HG03060 (cell line): Measurements from ENCODE around the gene VSIG4.
"Not testable (repeated sequence)": the region's sequence is repeated elsewhere in the genome, so short reads cannot be mapped to it uniquely, and the experiment has no call there.

Experiments used
- ATAC-seq: cut with Tn5 transposase; IDR thresholded peaks from one replicate; pipeline ENCODE4 v1.9.1; 2021; ENCODE audit warnings: low read depth, moderate number of reproducible peaks; ENCODE audit not compliant: unreplicated experiment

The VSIG4 gene

DNA sequence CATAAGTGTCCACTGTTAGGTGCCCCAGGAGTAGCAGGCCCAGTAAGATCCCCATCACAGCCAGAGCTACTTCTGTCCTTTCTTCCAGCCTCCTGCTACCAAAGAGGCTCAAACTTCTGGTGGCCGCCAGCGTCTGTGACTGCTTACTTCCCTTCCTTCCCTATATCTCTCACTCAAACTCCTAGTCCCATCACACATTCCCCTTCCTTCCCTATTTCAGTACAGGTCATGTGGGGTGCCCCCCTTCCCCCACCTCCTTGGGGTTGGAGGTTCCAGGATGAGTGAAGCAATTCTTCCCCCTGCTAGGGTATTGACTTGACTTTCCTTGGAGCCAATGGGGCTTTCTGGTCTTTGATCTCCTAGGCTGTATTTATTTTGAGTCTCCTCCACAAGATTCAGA is at the start of gene VSIG4:
VSIG4 (minus strand) TSS at position 137 of the 400 bp plus-strand sequence; CDS start at position 55, 82 bp downstream.
- no peak for ATAC-seq

GRCh38 chrX:66076801-66077200 is 36.9 kb upstream of the VSIG4 start:
- no peak for ATAC-seq

GRCh38 chrX:66074920-66075879 is 35.3 kb upstream of the VSIG4 start:
- ATAC-seq = peak; percentile 47

- ATAC-seq = no peak
Measured at GRCh38 chrX:66071126-66071525, 31.2 kb upstream of the VSIG4 start.

DNA sequence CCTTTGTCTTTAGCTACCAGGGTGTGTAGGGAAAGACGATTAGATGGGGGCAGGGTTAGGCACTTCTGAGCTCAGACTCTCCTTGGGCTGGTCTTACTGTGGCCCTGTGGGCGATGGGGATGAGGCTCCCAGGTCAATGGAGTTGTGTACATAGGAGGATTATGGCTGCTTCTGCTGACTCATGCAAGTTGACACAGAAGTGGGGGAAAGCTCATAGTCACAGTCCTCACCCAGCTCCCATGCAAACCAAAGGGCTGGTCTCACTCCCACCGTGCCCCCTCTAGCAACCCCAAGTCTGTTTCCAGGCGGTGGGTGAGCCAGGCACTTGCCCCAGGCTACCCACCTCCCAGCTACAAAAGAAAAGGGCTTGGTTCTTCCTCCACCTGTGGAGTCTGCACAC is 24.4 kb upstream of the VSIG4 start:
- ATAC-seq = no peak

- not testable (repeated sequence) for ATAC-seq
Measured at GRCh38 chrX:66057019-66057418, 17.1 kb upstream of the VSIG4 start.

GRCh38 chrX:66054978-66055377 is 15.1 kb upstream of the VSIG4 start:
- no peak for ATAC-seq

GRCh38 chrX:66053414-66053813 is 13.5 kb upstream of the VSIG4 start:
- ATAC-seq = no peak

DNA sequence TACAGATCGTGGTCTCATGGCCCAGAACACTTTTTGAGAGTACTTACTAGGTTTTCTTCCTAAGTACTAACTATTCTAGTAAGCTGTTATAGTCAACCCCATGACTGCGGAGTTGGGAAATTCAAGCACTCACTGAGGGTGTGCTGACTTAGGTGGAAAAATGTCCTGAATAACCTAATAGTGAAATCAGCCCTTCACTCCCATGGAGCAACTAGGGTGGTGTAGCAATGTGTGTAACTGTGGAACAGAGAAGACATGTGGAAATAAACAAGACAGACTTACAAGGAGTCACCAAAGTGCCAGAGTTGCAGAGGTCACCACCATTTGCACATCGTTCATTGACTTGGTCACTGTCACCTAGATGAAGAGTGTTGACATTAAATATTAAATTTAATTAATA is 12.1 kb upstream of the VSIG4 start:
- no peak for ATAC-seq

DNA sequence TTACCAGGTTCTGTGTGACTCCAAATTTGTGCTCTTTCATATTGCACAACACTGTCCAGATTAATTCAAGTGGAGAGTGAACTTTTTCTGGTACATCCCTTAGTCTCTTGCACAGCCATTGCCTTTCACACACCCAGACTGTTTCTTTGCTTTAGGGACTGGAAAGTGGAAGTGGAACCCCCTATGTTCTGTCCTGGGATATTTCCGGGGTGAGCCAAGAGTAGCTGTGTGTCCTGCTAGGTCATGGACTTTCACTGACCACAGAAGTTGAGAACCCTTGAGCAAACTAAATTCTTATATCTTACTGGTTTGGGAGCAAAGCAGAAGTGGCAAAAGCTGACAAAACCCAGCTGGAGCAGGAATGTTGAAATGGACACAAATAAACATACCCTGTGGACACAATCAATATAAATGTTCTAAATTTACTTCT is 10.3 kb upstream of the VSIG4 start:
- no peak for ATAC-seq

GRCh38 chrX:66049056-66049455 is 9.2 kb upstream of the VSIG4 start:
- ATAC-seq = no peak

DNA sequence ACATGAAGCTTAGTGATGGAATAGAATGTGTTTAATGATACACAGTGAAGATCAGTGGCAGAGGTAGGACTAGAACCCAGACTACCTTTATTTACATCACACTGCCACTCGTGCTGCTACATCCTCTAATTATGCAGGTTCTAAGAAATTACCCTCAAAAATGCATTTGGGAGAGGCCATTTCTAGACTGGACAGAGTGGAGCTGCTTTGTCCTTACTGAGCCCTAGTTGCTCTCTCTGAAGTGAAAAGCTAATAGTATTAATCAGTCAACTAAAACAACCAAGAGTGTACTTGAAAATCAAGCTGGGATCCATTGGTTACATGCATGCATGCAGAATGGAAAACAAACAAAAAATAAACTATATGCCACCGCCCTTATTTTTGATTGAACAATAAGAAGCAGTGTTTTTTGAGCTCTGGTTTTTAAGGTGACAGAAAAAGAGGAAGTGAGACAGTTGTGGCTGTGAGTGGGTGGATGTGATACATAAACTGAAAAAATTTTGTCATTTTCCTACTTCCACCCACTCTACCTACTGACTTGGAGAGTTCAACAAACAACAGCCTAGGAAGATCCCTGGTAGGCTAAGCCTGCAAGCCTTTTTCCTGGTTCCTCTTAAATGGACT is 6.8 kb upstream of the VSIG4 start:
- peak; percentile 50 for ATAC-seq

- ATAC-seq = no peak
Measured at GRCh38 chrX:66045894-66046293, 6.0 kb upstream of the VSIG4 start.

DNA sequence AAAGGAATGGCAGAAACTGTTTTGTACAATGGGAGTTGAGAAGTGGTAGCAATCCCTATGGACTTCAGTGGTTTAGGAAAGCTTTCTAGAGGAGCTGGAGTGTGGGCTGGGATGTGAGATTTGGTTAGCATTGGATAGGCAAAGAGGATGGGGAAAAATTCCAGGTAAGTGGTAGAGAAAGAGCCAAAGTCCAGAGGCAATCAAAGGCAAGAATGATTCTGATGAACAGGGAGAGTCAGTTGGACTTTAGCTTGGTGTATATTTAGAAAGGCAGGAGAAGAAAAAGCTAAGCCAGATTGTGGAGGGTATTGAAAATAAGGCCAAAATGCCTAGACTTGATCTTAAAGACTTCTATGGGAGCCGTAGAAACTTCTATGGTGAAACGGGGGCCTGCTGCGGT is 3.7 kb upstream of the VSIG4 start:
- no peak for ATAC-seq

- ATAC-seq = peak; percentile 37
Measured at GRCh38 chrX:66042307-66043077, 2.6 kb upstream of the VSIG4 start.

GRCh38 chrX:66038115-66038514 is 1.8 kb downstream of the VSIG4 start:
- no peak for ATAC-seq

GRCh38 chrX:66036231-66036630 is 3.6 kb downstream of the VSIG4 start:
- ATAC-seq = no peak

GRCh38 chrX:66035667-66036066 is 4.2 kb downstream of the VSIG4 start:
- ATAC-seq = no peak

GRCh38 chrX:66030505-66031317 is 9.2 kb downstream of the VSIG4 start:
- no peak for ATAC-seq

DNA sequence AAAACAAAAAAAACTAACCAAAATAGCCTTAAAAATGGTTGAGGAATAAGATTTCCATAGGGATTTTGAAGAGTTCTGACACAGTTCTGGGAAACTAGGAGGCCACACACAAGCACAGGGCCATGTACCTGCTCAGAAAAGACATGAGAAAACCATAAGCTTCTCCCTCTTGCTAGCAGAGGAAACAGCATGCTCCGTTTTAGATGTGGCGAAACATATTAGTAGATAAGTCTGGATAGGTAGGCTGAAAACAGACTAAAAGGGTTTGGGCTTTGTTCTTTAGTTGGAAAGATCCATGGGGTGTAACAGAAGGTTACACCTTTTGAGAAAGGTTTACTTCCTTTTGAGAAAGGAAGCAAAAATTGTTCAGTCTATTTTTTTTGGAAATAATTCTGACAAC is 10.9 kb downstream of the VSIG4 start:
- ATAC-seq = no peak
